H9 (cell line): ENCODE results near the gene PCDHB11. TPM values are rescaled to one million over a fixed set of nuclear protein-coding genes. Genes with fewer than 3 reads are reported as not detected.
A peak's percentile ranks its signal among the peaks of the same experiment; 100 is the strongest.
"Not testable (repeated sequence)": the region's sequence is repeated elsewhere in the genome, so short reads cannot be mapped to it uniquely, and the experiment has no call there.

Source experiments
- DNase-seq: peaks from one replicate; pipeline ENCODE4 v3.0.0-alpha.2; 2017
- H2AFZ ChIP-seq: one replicate; pipeline ENCODE4 v1.6.1; 2013; ENCODE audit warnings: mild to moderate bottlenecking, low read length, control low read depth, moderate library complexity
- H2AK5ac ChIP-seq: 2 replicates; pipeline ENCODE4 v1.6.1; 2013; ENCODE audit warnings: low read length, control low read depth, mixed read lengths; ENCODE audit not compliant: insufficient read length
- H2BK120ac ChIP-seq: one replicate; pipeline ENCODE4 v1.6.1; 2013; ENCODE audit warnings: low read depth, mild to moderate bottlenecking, low read length, control low read depth, inconsistent platforms; ENCODE audit not compliant: poor library complexity, severe bottlenecking
- H2BK12ac ChIP-seq: 2 replicates; pipeline ENCODE4 v1.6.1; 2013; ENCODE audit warnings: low read length, control low read depth, mixed read lengths, low read depth; ENCODE audit not compliant: insufficient read length
- H2BK15ac ChIP-seq: 2 replicates; pipeline ENCODE4 v1.6.1; 2013; ENCODE audit warnings: low read depth, low read length, control low read depth
- H2BK20ac ChIP-seq: one replicate; pipeline ENCODE4 v1.6.1; 2013; ENCODE audit warnings: low read depth, mild to moderate bottlenecking, low read length, control low read depth, inconsistent platforms; ENCODE audit not compliant: poor library complexity, severe bottlenecking
- H2BK5ac ChIP-seq: 2 replicates; pipeline ENCODE4 v1.6.1; 2013; ENCODE audit warnings: low read length, control low read depth, mixed read lengths; ENCODE audit not compliant: insufficient read length
- H3K14ac ChIP-seq: 2 replicates; pipeline ENCODE4 v1.6.1; 2013; ENCODE audit warnings: low read length, control low read depth; ENCODE audit not compliant: insufficient read depth
- H3K18ac ChIP-seq: 2 replicates; pipeline ENCODE4 v1.6.1; 2013; ENCODE audit warnings: low read depth, mild to moderate bottlenecking, mixed read lengths, low read length, control low read depth; ENCODE audit not compliant: insufficient read length
- H3K23ac ChIP-seq: 2 replicates; pipeline ENCODE4 v1.6.1; 2013; ENCODE audit warnings: low read length, control low read depth, mixed read lengths, low read depth; ENCODE audit not compliant: insufficient read length
- H3K23me2 ChIP-seq: 2 replicates; pipeline ENCODE4 v1.6.1; 2013; ENCODE audit warnings: low read depth, mild to moderate bottlenecking, mixed read lengths, low read length, control low read depth; ENCODE audit not compliant: insufficient read length, poor library complexity, severe bottlenecking
- H3K27ac ChIP-seq: 2 replicates; pipeline ENCODE4 v1.5.1; 2013; ENCODE audit warnings: low read length, control low read depth, mixed read lengths, low read depth; ENCODE audit not compliant: insufficient read length
- H3K27me3 ChIP-seq: 2 replicates; pipeline ENCODE4 v1.6.1; 2013; ENCODE audit warnings: low read length, control low read depth, inconsistent platforms; ENCODE audit not compliant: insufficient read depth
- H3K4ac ChIP-seq: 2 replicates; pipeline ENCODE4 v1.6.1; 2013; ENCODE audit warnings: low read depth, mild to moderate bottlenecking, control low read depth, inconsistent platforms, low read length, moderate library complexity
- H3K4me1 ChIP-seq: 2 replicates; pipeline ENCODE4 v1.6.1; 2013; ENCODE audit warnings: low read length, control low read depth, inconsistent platforms; ENCODE audit not compliant: insufficient read depth
- H3K4me2 ChIP-seq: 2 replicates; pipeline ENCODE4 v1.6.1; 2013; ENCODE audit warnings: low read length, control low read depth, mixed read lengths; ENCODE audit not compliant: insufficient read length, insufficient read depth
- H3K56ac ChIP-seq: 2 replicates; pipeline ENCODE4 v1.6.1; 2013; ENCODE audit warnings: low read depth, mild to moderate bottlenecking, mixed read lengths, low read length, control low read depth; ENCODE audit not compliant: insufficient read length
- H3K79me1 ChIP-seq: 2 replicates; pipeline ENCODE4 v1.6.1; 2013; ENCODE audit warnings: low read depth, mild to moderate bottlenecking, moderate library complexity, low read length, control low read depth, inconsistent platforms; ENCODE audit not compliant: insufficient read depth, poor library complexity, severe bottlenecking
- H3K79me2 ChIP-seq: 2 replicates; pipeline ENCODE4 v1.6.1; 2013; ENCODE audit warnings: low read length, control low read depth, inconsistent platforms; ENCODE audit not compliant: insufficient read depth
- H3K9ac ChIP-seq: 2 replicates; pipeline ENCODE4 v1.6.1; 2013; ENCODE audit warnings: low read length, control low read depth, mixed read lengths; ENCODE audit not compliant: insufficient read length; ENCODE audit errors: extremely low read depth
- H3K9me3 ChIP-seq: one replicate; pipeline ENCODE4 v1.6.1; 2013; ENCODE audit warnings: low read depth, low read length, inconsistent platforms; ENCODE audit not compliant: control insufficient read depth
- H3T11ph ChIP-seq: one replicate; pipeline ENCODE4 v1.6.1; 2013; ENCODE audit warnings: mild to moderate bottlenecking, low read length, control low read depth, inconsistent platforms
- H4K20me1 ChIP-seq: one replicate; pipeline ENCODE4 v1.6.1; 2013; ENCODE audit not compliant: control insufficient read depth, insufficient read length, insufficient read depth
- H4K5ac ChIP-seq: 2 replicates; pipeline ENCODE4 v1.6.1; 2013; ENCODE audit warnings: low read depth, mild to moderate bottlenecking, mixed read lengths, low read length, control low read depth; ENCODE audit not compliant: insufficient read length
- H4K8ac ChIP-seq: replicated peaks from 2 replicates; pipeline ENCODE4 v1.6.1; 2013; ENCODE audit warnings: low read length, control low read depth, mixed read lengths, low read depth; ENCODE audit not compliant: insufficient read length
- H4K91ac ChIP-seq: 2 replicates; pipeline ENCODE4 v1.6.1; 2013; ENCODE audit warnings: low read depth, mild to moderate bottlenecking, moderate library complexity, mixed read lengths, low read length, control low read depth; ENCODE audit not compliant: insufficient read length
- H3K27ac Mint-ChIP-seq, 3 experiments: 2 replicates in 2 of 3; 3 replicates in 1 of 3; pipeline ENCODE4 v1.8.0; 2020 to 2021; ENCODE audit warnings: mixed read lengths in 3 of 3, mild to moderate bottlenecking in 1 of 3, moderate library complexity in 1 of 3
- H3K27me3 Mint-ChIP-seq: 2 replicates; pipeline ENCODE4 v1.8.0; 2021; ENCODE audit warnings: low read depth, mild to moderate bottlenecking, moderate library complexity, mixed read lengths
- H3K36me3 Mint-ChIP-seq, 3 experiments: 2 replicates in 2 of 3; 3 replicates in 1 of 3; pipeline ENCODE4 v1.8.0; 2020 to 2021; ENCODE audit warnings: low read depth in 3 of 3, mixed read lengths in 3 of 3; ENCODE audit not compliant: insufficient read depth in 1 of 3
- H3K4me1 Mint-ChIP-seq, 2 experiments: 2 replicates each; pipeline ENCODE4 v1.8.0; 2020; ENCODE audit warnings: mixed read lengths in 2 of 2
- H3K4me3 Mint-ChIP-seq, 2 experiments: 2 replicates in 1 of 2; 3 replicates in 1 of 2; pipeline ENCODE4 v1.8.0; 2020 to 2021; ENCODE audit warnings: mild to moderate bottlenecking in 2 of 2, mixed read lengths in 2 of 2, moderate library complexity in 1 of 2
- H3K9me3 Mint-ChIP-seq, 2 experiments: 2 replicates in 1 of 2; 3 replicates in 1 of 2; pipeline ENCODE4 v1.8.0; 2020; ENCODE audit warnings: mild to moderate bottlenecking in 2 of 2, mixed read lengths in 2 of 2, moderate library complexity in 1 of 2
- CTCF ChIP-seq: fragments of 200-600 bp; sonication (generic); conservative IDR thresholded peaks from 3 replicates; pipeline ENCODE4 v1.8.0; 2021; ENCODE audit warnings: antibody characterized with exemption, mild to moderate bottlenecking
- WGBS: extraction: QIAGEN DNeasy Blood & Tissue Kit; methylation state at CpG from one replicate; pipeline ENCODE4 v1.1.7; 2013; ENCODE audit warnings: missing lambda C conversion rate, low lambda C conversion rate, mixed read lengths; ENCODE audit not compliant: insufficient read length; ENCODE audit errors: extremely low coverage; 5-methylcytosine and 5-hydroxymethylcytosine counted together
- total RNA-seq: library from RNA; stranded (reverse); gene quantifications from 2 replicates; pipeline ENCODE4 v1.2.1, GENCODE V29; 2021

Gene PCDHB11
- total RNA-seq, 1 experiment from 2014 or later: 2.0 TPM

GRCh38 chr5:141192110-141192725 lies 7.2 kb upstream of the PCDHB11 start, which contains the start of gene PCDHB10:
TSS of gene PCDHB10 (plus strand) at chr5:141192353. CDS start at chr5:141192553, 200 bp downstream.
- H3K9ac ChIP-seq: no peak within 1 kb of the TSS
- H3K23me2 ChIP-seq: no peaks in the 10 kb centered on the region
- H2BK15ac ChIP-seq: no peak within 1 kb of the TSS
- no peak within 1 kb of the TSS for H4K5ac ChIP-seq
- H3K27ac Mint-ChIP-seq: no peak within 1 kb of the TSS
- H3K4me2 ChIP-seq: peak within 1 kb of the TSS; percentile 22
- H2AFZ ChIP-seq: peak within 1 kb of the TSS; percentile 76
- H3K36me3 Mint-ChIP-seq: peaks cover 8 to 26% (median 12%) of the 10 kb centered on the region in 3 experiments
- H3K4me1 ChIP-seq: no peaks in the 10 kb centered on the region
- TF ChIP-seq CTCF: peak; percentile 94
- peak within 1 kb of the TSS; percentile 86; the same call in 1 of the 2 replicates for H3K14ac ChIP-seq
- no peak within 1 kb of the TSS for H3K4ac ChIP-seq
- DNase-seq: peak; percentile 77
- no peak within 1 kb of the TSS for H3T11ph ChIP-seq
- H3K79me2 ChIP-seq: no peaks in the 10 kb centered on the region
- H3K79me1 ChIP-seq: no peaks in the 10 kb centered on the region
- no peak within 1 kb of the TSS for H2BK20ac ChIP-seq
- no peak within 1 kb of the TSS for H3K27ac ChIP-seq
- H4K91ac ChIP-seq: no peak within 1 kb of the TSS
- H2BK5ac ChIP-seq: no peak within 1 kb of the TSS
- no peak within 1 kb of the TSS for H2BK12ac ChIP-seq
- no peaks in the 10 kb centered on the region for H3K27me3 ChIP-seq
- H3K27me3 Mint-ChIP-seq: no peaks in the 10 kb centered on the region; the same call in 1 of the 2 replicates
- no peak within 1 kb of the TSS for H2AK5ac ChIP-seq
- H3K56ac ChIP-seq: no peak within 1 kb of the TSS
- H3K18ac ChIP-seq: peak within 1 kb of the TSS; percentile 72
- WGBS: no CpG with 5 or more reads among the region's 10 CpGs
- peaks cover 4 to 6% of the 10 kb centered on the region in 2 experiments for H3K4me1 Mint-ChIP-seq
- no peaks in the 10 kb centered on the region for H4K20me1 ChIP-seq
- H2BK120ac ChIP-seq: no peak within 1 kb of the TSS
- H3K9me3 ChIP-seq: no peaks in the 10 kb centered on the region
- H4K8ac ChIP-seq: no peak within 1 kb of the TSS
- peak within 1 kb of the TSS; percentile 24 to 50; a peak in 4 of 5 replicates for H3K4me3 Mint-ChIP-seq
- no peak within 1 kb of the TSS for H3K23ac ChIP-seq
- peaks cover 32% of the 10 kb centered on the region in 2 experiments for H3K9me3 Mint-ChIP-seq

GRCh38 chr5:141194332-141194731 lies 5.1 kb upstream of the PCDHB11 start:
- H3K27ac ChIP-seq, H2BK12ac ChIP-seq, H3K4me3 Mint-ChIP-seq, H4K8ac ChIP-seq, H3K4ac ChIP-seq, H3K56ac ChIP-seq, H3K27me3 Mint-ChIP-seq, H3K18ac ChIP-seq, H2BK5ac ChIP-seq, H4K20me1 ChIP-seq, H3K9ac ChIP-seq, H2AK5ac ChIP-seq, H2BK120ac ChIP-seq, H3K4me1 Mint-ChIP-seq, H2AFZ ChIP-seq, H3K27me3 ChIP-seq, H3K23me2 ChIP-seq, H3K79me1 ChIP-seq, H3T11ph ChIP-seq, H4K91ac ChIP-seq, H3K27ac Mint-ChIP-seq, DNase-seq, H2BK20ac ChIP-seq, H3K9me3 ChIP-seq, H3K79me2 ChIP-seq, H3K4me1 ChIP-seq, H3K23ac ChIP-seq, H4K5ac ChIP-seq, H3K4me2 ChIP-seq, H2BK15ac ChIP-seq, H3K14ac ChIP-seq: not testable (repeated sequence)
- Mint-ChIP-seq H3K9me3 (peaks cover 30% of the 10 kb centered on the region in 2 experiments), H3K36me3 (peaks cover 3 to 19% (median 9%) of the 10 kb centered on the region in 3 experiments)
- no CpG with 5 or more reads among the region's 37 CpGs for WGBS
